K562 (cell line): ENCODE measurements around the gene SMCO1. TPM values are rescaled to one million over a fixed set of nuclear protein-coding genes. Genes with fewer than 3 reads are reported as not detected.
A peak's percentile ranks its signal among the peaks of the same experiment; 100 is the strongest.

Experiments used
- DNMT1 ChIP-seq: fragments of 450-650 bp; IDR thresholded peaks from 2 replicates; pipeline ENCODE4 v1.6.1; 2016; ENCODE audit warnings: antibody characterized with exemption, mild to moderate bottlenecking
- HMGXB4 ChIP-seq: sonication (generic); formaldehyde crosslinking; IDR thresholded peaks from 2 replicates; pipeline ENCODE4 v1.8.1; 2023; ENCODE audit warnings: mild to moderate bottlenecking, missing genetic modification reagents
- HNRNPK ChIP-seq: fragments of 200-400 bp; formaldehyde crosslinking; IDR thresholded peaks from one replicate; pipeline ENCODE4 v1.6.1; 2018; ENCODE audit warnings: mild to moderate bottlenecking, low read depth, low read length; ENCODE audit not compliant: poor library complexity, severe bottlenecking
- KDM4B ChIP-seq, 2 experiments: fragments of 450-650 bp in 1 of 2; sonication (generic) in 1 of 2; IDR thresholded peaks; 2 replicates each; pipeline ENCODE4 v1.6.1; 2016 to 2017; ENCODE audit warnings: borderline replicate concordance in 2 of 2, antibody characterized with exemption in 1 of 2, low read depth in 1 of 2, mild to moderate bottlenecking in 1 of 2
- MNT ChIP-seq, 2 experiments: fragments of 450-650 bp; conservative IDR thresholded peaks; 2 replicates each; pipeline ENCODE4 v1.6.1; 2017; ENCODE audit warnings: mild to moderate bottlenecking in 2 of 2, moderate library complexity in 2 of 2
- MTA1 ChIP-seq: fragments of 450-650 bp; IDR thresholded peaks from 2 replicates; pipeline ENCODE4 v1.6.1; 2017; ENCODE audit warnings: borderline replicate concordance
- PHF8 ChIP-seq: fragments of 200-600 bp; sonication (generic); IDR thresholded peaks from 2 replicates; pipeline ENCODE4 v1.6.1; 2012; ENCODE audit warnings: mixed run types, mild to moderate bottlenecking, inconsistent platforms, low read length, moderate library complexity, borderline replicate concordance
- PRMT5 ChIP-seq: sonication (generic); formaldehyde crosslinking; IDR thresholded peaks from 2 replicates; pipeline ENCODE4 v1.5.0; 2020; ENCODE audit warnings: missing genetic modification reagents
- SOX6 ChIP-seq: fragments of 450-650 bp; IDR thresholded peaks from 2 replicates; pipeline ENCODE4 v1.6.1; 2014; ENCODE audit warnings: mild to moderate bottlenecking
- TEAD4 ChIP-seq, 2 experiments: sonication (generic) in 1 of 2; formaldehyde crosslinking in 1 of 2; IDR thresholded peaks; 2 replicates each; pipeline versions ENCODE4 v1.6.1 to v1.8.0; 2012 to 2022; ENCODE audit warnings: borderline replicate concordance in 1 of 2, inconsistent platforms in 1 of 2, low read length in 1 of 2, mild to moderate bottlenecking in 1 of 2, missing genetic modification reagents in 1 of 2
- YBX1 ChIP-seq: fragments of 450-650 bp; IDR thresholded peaks from 2 replicates; pipeline ENCODE4 v1.7.1; 2016; ENCODE audit warnings: mild to moderate bottlenecking
- ZFP36 ChIP-seq: fragments of 150-350 bp; IDR thresholded peaks from 2 replicates; pipeline ENCODE4 v1.6.1; 2018; ENCODE audit warnings: low read length, low read depth; ENCODE audit not compliant: partially characterized antibody
- ZNF318 ChIP-seq, 2 experiments: fragments of 450-650 bp; IDR thresholded peaks; 2 replicates each; pipeline ENCODE4 v1.6.1; 2016; ENCODE audit warnings: mild to moderate bottlenecking in 2 of 2, borderline replicate concordance in 1 of 2, low read depth in 1 of 2, moderate library complexity in 1 of 2
- polyA plus RNA-seq, 8 experiments: library from polyadenylated mRNA; depleted of rRNA in 4 of 8; stranded (reverse) in 5 of 8; unstranded in 3 of 8; fragments of >200 nt; fragmentation: Nextera tagmentation in 2 of 8; fragmentation: Illumina TruSeq in 1 of 8; extraction: Ambion mirVana in 2 of 8; extraction: Trizol in 1 of 8; gene quantifications; 2 replicates each; pipeline versions ENCODE4 v1.2.1 to v1.2.3, GENCODE V29; 2011 to 2014; ENCODE audit warnings: inconsistent platforms in 1 of 8, missing spikeins in 1 of 8
- total RNA-seq, 7 experiments: library from RNA; depleted of rRNA in 6 of 7; stranded (reverse); fragments of >200 nt in 6 of 7; fragmentation: Illumina TruSeq in 2 of 7; extraction: Trizol in 2 of 7; gene quantifications; 2 replicates each; pipeline versions ENCODE4 v1.2.1 to v1.2.3, GENCODE V29; 2011 to 2021; ENCODE audit warnings: low replicate concordance in 1 of 7

Gene SMCO1
- total and polyA plus RNA-seq, 9 of the 15 experiments (the other 6 are each of a cell fraction or from before 2014, with no cell fraction given) = 0.05 to 0.35 (median 0.12) TPM; not detected in 5

DNA sequence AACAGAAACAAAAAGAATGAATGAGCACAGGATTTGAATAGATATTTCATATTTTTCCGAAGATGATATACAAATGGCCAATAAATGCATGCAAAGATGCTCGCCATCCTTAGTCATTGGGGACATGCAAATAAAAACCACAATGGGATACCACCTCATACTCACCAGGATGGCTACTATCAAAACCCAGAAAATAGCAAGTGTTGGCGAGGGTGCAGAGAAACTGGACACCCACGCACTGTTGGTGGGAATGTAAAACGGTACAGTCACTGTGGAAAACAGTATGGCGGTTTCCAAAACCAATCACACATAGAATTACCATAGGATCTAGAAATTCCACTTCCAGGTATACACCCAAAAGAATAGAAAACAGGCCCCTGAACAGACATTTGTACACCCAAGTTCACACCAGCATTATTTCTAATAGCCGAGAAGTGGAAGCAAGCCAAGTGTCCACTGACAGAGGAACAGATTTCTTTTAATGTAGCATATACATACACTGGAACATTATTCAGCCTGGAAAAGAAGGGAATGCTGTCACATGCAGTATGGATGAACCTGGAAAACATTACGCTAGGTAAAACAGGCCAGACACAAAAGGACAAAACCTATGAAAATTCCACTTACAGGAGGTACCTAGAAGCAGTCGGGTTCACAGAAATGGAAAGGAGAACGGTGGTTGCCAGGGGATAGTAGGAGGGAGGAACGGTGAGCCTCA lies 15.2 kb downstream of the SMCO1 start (continued):
- TF ChIP-seq ZNF318 (IDR thresholded peaks at IDR 0.05; ENCODE audit: borderline replicate concordance in 1 of 2, low read depth in 1 of 2) (0 out of 4 replicates have a peak, but pooled peaks of 1 of the 2 experiments have one; percentile 15), DNMT1 (no peak), HNRNPK (no peak), MNT (conservative IDR thresholded peaks at IDR 0.05) (0 out of 4 replicates have a peak, but pooled peaks of 1 of the 2 experiments have one; percentile 7), PRMT5 (no peak), KDM4B (IDR thresholded peaks at IDR 0.05; ENCODE audit: borderline replicate concordance in 2 of 2, low read depth in 1 of 2) (no peak), HMGXB4 (no peak), YBX1 (no peak), MTA1 (no peak), PHF8 (peak; percentile 19; the same call in 1 of the 2 replicates), SOX6 (no peak), ZFP36 (peak; percentile 92), TEAD4 (IDR thresholded peaks at IDR 0.05; ENCODE audit: low read length) (peak; percentile 37; the same call in 1 of the 2 replicates), TEAD4 (CRISPR knock-in tag; IDR thresholded peaks at IDR 0.05; ENCODE audit: borderline replicate concordance) (no peak)
